ENCODE results near the gene NRARP. TPM values are rescaled to one million over a fixed set of nuclear protein-coding genes. Genes with fewer than 3 reads are reported as not detected.

Gene NRARP
- total RNA-seq, 2 donors from 2014 or later: 5.6 to 13.3 TPM

- H3K4me3 ChIP-seq: no peak overlapping the region
- TF ChIP-seq, protein P1, sequence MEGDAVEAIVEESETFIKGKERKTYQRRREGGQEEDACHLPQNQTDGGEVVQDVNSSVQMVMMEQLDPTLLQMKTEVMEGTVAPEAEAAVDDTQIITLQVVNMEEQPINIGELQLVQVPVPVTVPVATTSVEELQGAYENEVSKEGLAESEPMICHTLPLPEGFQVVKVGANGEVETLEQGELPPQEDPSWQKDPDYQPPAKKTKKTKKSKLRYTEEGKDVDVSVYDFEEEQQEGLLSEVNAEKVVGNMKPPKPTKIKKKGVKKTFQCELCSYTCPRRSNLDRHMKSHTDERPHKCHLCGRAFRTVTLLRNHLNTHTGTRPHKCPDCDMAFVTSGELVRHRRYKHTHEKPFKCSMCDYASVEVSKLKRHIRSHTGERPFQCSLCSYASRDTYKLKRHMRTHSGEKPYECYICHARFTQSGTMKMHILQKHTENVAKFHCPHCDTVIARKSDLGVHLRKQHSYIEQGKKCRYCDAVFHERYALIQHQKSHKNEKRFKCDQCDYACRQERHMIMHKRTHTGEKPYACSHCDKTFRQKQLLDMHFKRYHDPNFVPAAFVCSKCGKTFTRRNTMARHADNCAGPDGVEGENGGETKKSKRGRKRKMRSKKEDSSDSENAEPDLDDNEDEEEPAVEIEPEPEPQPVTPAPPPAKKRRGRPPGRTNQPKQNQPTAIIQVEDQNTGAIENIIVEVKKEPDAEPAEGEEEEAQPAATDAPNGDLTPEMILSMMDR (IDR thresholded peaks at IDR 0.05): no peak
- H3K27me3 ChIP-seq: no peaks in the 10 kb centered on the region
- peaks cover 0 to 43% of the 10 kb centered on the region in 2 donors for H3K4me1 ChIP-seq
- H3K9me3 ChIP-seq: no peaks in the 10 kb centered on the region
- DNase-seq (ENCODE audit: low spot score): no peak
- no peak overlapping the region for H3K27ac ChIP-seq
- no peaks in the 10 kb centered on the region for H3K36me3 ChIP-seq
These were observed 10.1 kb upstream of the NRARP start for GRCh38 chr9:137311986-137312851.

DNA sequence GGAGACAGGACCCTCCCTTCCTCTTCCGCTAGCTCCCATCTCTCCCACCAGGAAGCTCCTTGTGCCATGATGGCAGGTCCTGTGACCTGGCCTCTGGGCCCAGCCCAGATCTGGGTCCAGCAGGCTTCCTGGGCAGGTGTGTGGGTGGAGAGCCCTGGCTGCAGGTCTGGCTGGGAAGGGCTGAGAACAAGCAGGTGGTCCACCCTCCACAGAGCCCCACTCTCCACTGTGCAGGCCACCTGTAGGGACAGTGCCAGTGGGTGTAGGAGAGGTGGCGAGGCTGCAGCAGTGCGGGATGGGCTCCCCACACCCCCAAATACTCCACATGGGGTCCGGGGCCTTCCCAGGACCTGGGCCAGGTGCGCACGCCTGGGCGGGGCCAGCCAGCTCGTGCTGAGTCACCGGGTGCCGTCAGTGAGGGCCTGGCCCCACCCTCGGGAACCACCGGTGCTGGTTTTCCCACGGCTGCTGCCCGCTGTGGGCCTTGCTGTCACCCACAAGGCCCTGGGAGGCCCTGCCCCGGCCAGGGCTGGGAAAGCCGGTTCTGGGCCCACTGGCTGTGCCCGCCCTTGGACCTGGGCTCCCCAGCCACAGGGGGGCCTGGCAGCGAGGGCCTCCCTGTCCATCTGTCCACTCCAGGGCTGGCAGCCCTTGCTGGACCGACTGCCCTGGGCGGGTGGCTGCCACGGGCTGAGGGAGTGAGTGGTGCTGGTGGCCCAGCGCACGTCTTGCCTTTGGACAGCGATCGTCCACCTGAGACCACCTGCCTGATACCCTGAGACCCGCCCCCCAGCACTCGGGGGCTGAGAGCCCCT lies 9.3 kb upstream of the NRARP start:
- H3K4me1 ChIP-seq: peaks cover 0 to 45% of the 10 kb centered on the region in 2 donors
- no peaks in the 10 kb centered on the region for H3K27me3 ChIP-seq
- TF ChIP-seq, protein P1 (IDR thresholded peaks at IDR 0.05): no peak
- H3K27ac ChIP-seq: no peak overlapping the region
- no peaks in the 10 kb centered on the region for H3K36me3 ChIP-seq
- no peak for DNase-seq (ENCODE audit: low spot score)
- H3K4me3 ChIP-seq: no peak overlapping the region
- no peaks in the 10 kb centered on the region for H3K9me3 ChIP-seq

- no peaks in the 10 kb centered on the region for H3K9me3 ChIP-seq
- H3K27me3 ChIP-seq: no peaks in the 10 kb centered on the region
- DNase-seq (ENCODE audit: low spot score): no peak
- TF ChIP-seq, protein P1 (IDR thresholded peaks at IDR 0.05): no peak
- no peaks in the 10 kb centered on the region for H3K36me3 ChIP-seq
- peaks cover 0 to 45% of the 10 kb centered on the region in 2 donors for H3K4me1 ChIP-seq
- no peak overlapping the region for H3K4me3 ChIP-seq
- no peak overlapping the region for H3K27ac ChIP-seq
These were observed 8.3 kb upstream of the NRARP start for GRCh38 chr9:137310189-137311052.

DNA sequence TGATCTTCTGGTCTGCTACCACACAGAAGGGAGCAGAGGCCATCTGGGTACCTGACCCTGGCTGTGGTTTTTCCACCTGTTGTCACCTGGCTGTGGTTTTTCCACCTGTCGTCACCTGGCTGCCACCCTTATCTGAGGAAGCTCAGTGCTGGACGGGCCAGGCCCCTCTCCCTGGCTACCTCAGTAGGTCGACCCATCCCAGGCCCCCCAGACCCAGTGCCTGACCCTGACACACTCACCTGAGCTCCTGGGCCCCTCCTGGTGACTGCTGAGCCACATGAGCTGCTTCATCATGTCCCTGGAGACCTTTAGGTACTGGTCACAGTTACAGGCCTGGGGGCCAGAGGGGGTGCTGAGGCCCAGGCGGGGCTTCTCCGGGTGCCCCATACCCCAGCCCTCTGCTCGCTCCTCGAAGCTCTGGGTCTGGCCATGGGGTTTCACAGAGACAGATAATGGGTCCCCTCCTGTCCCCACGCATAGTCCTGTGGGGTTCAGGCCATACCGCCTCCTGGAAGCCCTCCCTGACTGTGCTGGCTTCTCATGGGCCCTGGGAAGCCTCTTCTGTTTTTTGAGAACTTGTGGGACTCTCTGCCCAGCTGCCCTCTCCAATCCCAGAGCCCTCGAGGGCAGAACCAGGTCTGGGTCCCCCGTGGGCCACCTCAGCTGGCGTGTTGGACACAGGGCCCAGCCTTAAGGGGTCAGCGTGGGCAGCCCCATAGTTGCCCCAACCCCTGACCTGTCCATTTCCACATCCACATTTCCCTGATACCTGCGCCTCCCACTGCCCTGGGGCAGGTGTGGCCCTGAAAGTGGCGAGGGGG lies 7.5 kb upstream of the NRARP start:
- TF ChIP-seq, protein P1 (IDR thresholded peaks at IDR 0.05): no peak
- Histone ChIP-seq H3K27me3 (no peaks in the 10 kb centered on the region), H3K9me3 (no peaks in the 10 kb centered on the region), H3K4me1 (peaks cover 0 to 45% of the 10 kb centered on the region in 2 donors), H3K36me3 (no peaks in the 10 kb centered on the region), H3K4me3 (no peak overlapping the region), H3K27ac (no peak overlapping the region)
- no peak for DNase-seq (ENCODE audit: low spot score)
